ENCODE data around the gene SNTN.

Gene SNTN

DNA sequence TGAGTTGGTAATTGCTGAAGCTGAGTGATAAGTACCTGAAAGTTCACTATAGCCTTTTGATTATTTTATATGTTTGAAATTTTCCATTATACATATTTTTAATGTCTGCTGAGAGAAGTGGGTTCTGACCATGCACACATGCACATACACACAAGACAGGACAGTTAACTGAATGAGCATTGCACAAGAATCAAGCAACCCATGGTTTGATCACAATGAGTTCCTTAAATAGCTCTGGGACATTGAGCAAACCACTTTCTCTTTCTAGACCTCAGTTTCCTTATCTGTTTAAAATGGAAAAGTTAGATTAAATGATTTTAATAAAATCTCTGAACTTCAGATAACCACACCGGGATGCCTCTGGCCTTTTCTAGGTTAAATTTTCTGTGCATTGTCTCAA is 26.7 kb downstream of the SNTN start:
- no peak for DNase-seq

DNA sequence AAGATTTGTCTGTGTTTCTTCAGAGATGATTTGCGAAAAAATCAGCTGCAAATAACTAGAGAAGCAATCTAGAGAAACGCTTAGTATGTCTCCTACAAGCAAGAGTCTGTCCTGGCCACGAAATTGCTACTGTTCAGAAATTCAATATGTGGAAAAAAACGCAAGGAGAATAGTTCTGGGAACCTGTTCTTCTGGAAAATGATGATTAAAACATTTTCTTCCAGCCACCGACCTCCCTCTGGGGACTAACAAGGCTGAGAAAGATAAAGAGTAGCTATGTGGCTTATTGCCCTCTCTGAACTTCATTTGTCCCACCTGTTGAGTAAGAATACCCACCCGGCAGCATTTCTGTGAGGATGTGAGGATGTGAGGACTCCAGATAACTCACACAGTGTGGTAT is 31.6 kb downstream of the SNTN start:
- no peak for DNase-seq

GRCh38 chr3:63685340-63685739 is 32.9 kb downstream of the SNTN start:
- DNase-seq = no peak

GRCh38 chr3:63687278-63688225 is 35.1 kb downstream of the SNTN start:
- no peak for DNase-seq

- DNase-seq = no peak
Observed at GRCh38 chr3:63689285-63689684, 36.8 kb downstream of the SNTN start.

DNA sequence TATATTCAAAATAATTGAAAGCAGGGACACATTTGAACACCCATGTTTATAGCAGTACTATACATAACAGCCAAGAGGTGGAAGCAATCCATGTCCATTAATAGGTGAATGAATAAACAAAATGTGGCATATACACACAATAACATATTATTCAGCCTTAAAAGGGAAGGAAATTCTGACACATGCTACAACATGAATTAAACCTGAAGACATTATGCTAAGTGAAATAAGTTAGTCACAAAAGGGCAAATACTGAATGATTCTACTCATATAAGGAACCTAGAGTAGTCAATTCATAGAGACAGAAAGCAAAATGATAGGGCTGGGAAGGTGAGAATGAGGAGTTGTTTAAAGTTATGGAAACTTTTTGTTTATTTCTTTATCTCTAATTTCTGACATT is 40.9 kb downstream of the SNTN start:
- DNase-seq = no peak

DNA sequence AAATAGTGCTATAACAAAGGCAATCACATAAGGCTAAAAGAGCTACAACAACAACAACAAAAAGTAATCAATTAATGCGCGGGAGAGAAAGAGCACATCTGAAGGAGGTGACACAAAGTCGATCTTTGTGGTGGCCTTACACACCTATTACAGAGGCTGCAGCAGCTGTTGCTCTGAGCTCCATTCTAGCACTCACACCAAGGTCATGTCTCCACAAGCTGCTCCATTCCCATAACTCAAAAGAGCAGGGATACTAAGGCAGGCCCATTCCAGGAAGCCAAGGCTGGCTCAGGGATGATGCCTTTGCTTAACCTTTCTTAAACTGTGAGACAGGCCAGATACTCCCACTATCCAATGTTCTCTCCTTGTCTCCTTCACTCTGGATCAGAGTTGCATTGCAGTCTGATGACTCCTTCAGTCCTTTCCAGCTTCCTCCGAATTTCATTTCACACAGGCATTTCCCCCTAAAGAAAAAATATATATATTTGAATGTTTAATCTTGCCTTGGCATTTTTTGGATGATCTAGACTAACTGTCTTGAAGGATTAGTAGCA is 52.7 kb downstream of the SNTN start:
- no peak for DNase-seq

DNA sequence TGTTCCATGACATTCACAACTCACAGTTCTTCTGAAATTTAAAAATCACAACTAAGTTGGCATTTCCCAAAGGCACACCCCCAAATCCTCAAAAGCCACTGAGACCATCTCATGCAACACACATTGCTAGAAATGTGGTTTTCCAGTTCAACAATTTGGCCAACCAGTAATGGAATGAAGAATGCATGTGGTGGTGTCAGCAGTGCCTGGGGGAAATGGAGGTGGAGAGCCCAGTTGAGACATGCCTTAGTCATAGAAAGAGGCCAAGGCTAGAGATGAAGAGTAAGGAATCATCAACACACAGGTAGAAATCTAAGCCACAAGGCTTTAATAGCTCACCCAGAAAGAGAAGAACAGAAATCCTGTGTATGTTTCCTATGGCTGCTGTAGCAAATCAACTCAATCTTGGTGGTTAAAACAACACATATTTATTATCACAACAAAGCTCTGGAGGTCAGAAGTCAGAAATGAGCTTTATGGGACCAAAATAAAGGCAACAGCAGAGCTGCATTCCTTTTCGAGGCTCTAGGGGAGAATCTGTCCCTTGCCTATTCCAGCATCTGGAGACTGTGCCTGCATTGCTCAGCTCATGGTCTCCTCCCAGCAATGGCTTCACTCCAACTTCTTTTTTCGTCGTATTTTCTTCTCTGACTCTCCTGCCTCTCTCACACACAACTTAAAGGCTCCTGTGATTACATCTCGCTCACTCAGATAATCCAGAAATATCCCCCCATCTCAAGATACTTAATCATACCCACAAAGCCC is 54.0 kb downstream of the SNTN start:
- no peak for DNase-seq

GRCh38 chr3:63707731-63708130 is 55.3 kb downstream of the SNTN start:
- no peak for DNase-seq

GRCh38 chr3:63709576-63709975 is 57.1 kb downstream of the SNTN start:
- DNase-seq = no peak
